Uterus (tissue), 4 donors: ENCODE data around the gene PCDHB6. TPM values are rescaled to one million over a fixed set of nuclear protein-coding genes. Genes with fewer than 3 reads are reported as not detected.
"Not testable (repeated sequence)": the region's sequence is repeated elsewhere in the genome, so short reads cannot be mapped to it uniquely, and the experiment has no call there.

Experiments used
- DNase-seq, 2 donors: peaks; one replicate each; pipeline ENCODE4 v3.0.0-alpha.2; 2019 to 2020
- H3K27ac ChIP-seq, 2 donors: fragments of 200-600 bp; sonication (generic); 1 replicate in 1 of 2; 2 replicates in 1 of 2; pipeline ENCODE4 v1.5.1; 2016 to 2018
- H3K27me3 ChIP-seq, 2 donors: fragments of 200-600 bp; sonication (generic); one replicate each; pipeline ENCODE4 v1.5.1; 2018 to 2019; ENCODE audit warnings: control low read depth in 1 of 2
- H3K36me3 ChIP-seq, 2 donors: fragments of 200-600 bp; sonication (generic); one replicate each; pipeline ENCODE4 v1.5.1; 2019; ENCODE audit warnings: control low read depth in 1 of 2
- H3K4me1 ChIP-seq, 2 donors: fragments of 200-600 bp; sonication (generic); one replicate each; pipeline ENCODE4 v1.5.1; 2018 to 2019; ENCODE audit warnings: control low read depth in 1 of 2
- H3K4me3 ChIP-seq, 2 donors: fragments of 200-600 bp; sonication (generic); 1 replicate in 1 of 2; 2 replicates in 1 of 2; pipeline ENCODE4 v1.5.1; 2018 to 2019; ENCODE audit warnings: mild to moderate bottlenecking in 1 of 2
- H3K9me3 ChIP-seq, 2 donors: fragments of 200-600 bp; sonication (generic); one replicate each; pipeline ENCODE4 v1.5.1; 2019; ENCODE audit warnings: control low read depth in 1 of 2
- CTCF ChIP-seq, 4 experiments: fragments of 200-600 bp in 2 of 4; fragments of 450-650 bp in 2 of 4; sonication (generic) in 2 of 4; IDR thresholded peaks; one replicate each; pipeline ENCODE4 v1.5.1; 2016 to 2019; ENCODE audit warnings: antibody characterized with exemption in 4 of 4, mild to moderate bottlenecking in 2 of 4, moderate library complexity in 1 of 4
- POLR2A ChIP-seq, 2 donors: fragments of 450-650 bp; IDR thresholded peaks; one replicate each; pipeline ENCODE4 v1.6.1; 2016; ENCODE audit warnings: antibody characterized with exemption in 2 of 2, mild to moderate bottlenecking in 1 of 2, moderate library complexity in 1 of 2
- intact Hi-C: fragments of 100-400 bp; cut with DNase I; formaldehyde crosslinking; loops from one replicate; pipeline ENCODE4 v1.15.1; 2023; ENCODE audit warnings: low total_unique reads
- total RNA-seq, 4 donors: library from RNA; depleted of rRNA in 3 of 4; stranded (reverse); fragments of >200 nt in 3 of 4; gene quantifications; one replicate each; pipeline versions ENCODE4 v1.1.0 to v1.2.4, GENCODE V29; 2014 to 2023
- donor health status: DM: yes; HTN: yes; CAD: no.

The PCDHB6 gene
- total RNA-seq, 4 donors from 2014 or later = 0.51 to 4.2 (median 1.7) TPM

- peaks cover 3 to 56% of the 10 kb centered on the region in 2 donors for H3K9me3 ChIP-seq
- DNase-seq, H3K4me1 ChIP-seq, H3K36me3 ChIP-seq, H3K27ac ChIP-seq, H3K4me3 ChIP-seq, H3K27me3 ChIP-seq, intact Hi-C loops: not testable (repeated sequence)
Measured at GRCh38 chr5:141179876-141180275, 30.0 kb downstream of the PCDHB6 start.

GRCh38 chr5:141180313-141180712, 30.5 kb downstream of the PCDHB6 start:
- Histone ChIP-seq H3K9me3 (peaks cover 2 to 56% of the 10 kb centered on the region in 2 donors), H3K27me3 (peaks cover 0 to 5% of the 10 kb centered on the region in 2 donors), H3K4me3 (no peak overlapping the region), H3K36me3 (no peaks in the 10 kb centered on the region), H3K27ac (no peak overlapping the region), H3K4me1 (no peaks in the 10 kb centered on the region)
- intact Hi-C loops = no loop called here
- no peak for DNase-seq
- TF ChIP-seq CTCF (IDR thresholded peaks at IDR 0.05) (no peak), POLR2A (IDR thresholded peaks at IDR 0.05) (no peak)

GRCh38 chr5:141182248-141182647, 32.4 kb downstream of the PCDHB6 start, which contains the start of gene PCDHB16:
PCDHB16 (plus strand) TSS chr5:141182387; CDS start chr5:141182560, 173 bp downstream.
- DNase-seq = peak; percentile 39 to 46
- peaks cover 0 to 55% of the 10 kb centered on the region in 2 donors for H3K9me3 ChIP-seq

GRCh38 chr5:141184117-141184855, 34.4 kb downstream of the PCDHB6 start:
- intact Hi-C loops, H3K27ac ChIP-seq, H3K4me3 ChIP-seq, H3K4me1 ChIP-seq, H3K27me3 ChIP-seq, DNase-seq, H3K36me3 ChIP-seq: not testable (repeated sequence)
- H3K9me3 ChIP-seq = peaks cover 0 to 54% of the 10 kb centered on the region in 2 donors

More at GRCh38 chr5:141182248-141182647, 32.4 kb downstream of the PCDHB6 start, which contains the start of gene PCDHB16:
- TF ChIP-seq POLR2A (IDR thresholded peaks at IDR 0.05) = no peak
- TF ChIP-seq CTCF (IDR thresholded peaks at IDR 0.05) = peak; percentile 17 to 40 (median 32)
- H3K36me3 ChIP-seq = no peaks in the 10 kb centered on the region
- peaks cover 0 to 3% of the 10 kb centered on the region in 2 donors for H3K27me3 ChIP-seq
- H3K4me3 ChIP-seq = peak within 1 kb of the TSS; percentile 1 to 37
- H3K27ac ChIP-seq = no peak within 1 kb of the TSS
- H3K4me1 ChIP-seq = no peaks in the 10 kb centered on the region
- intact Hi-C loops = no loop called here

GRCh38 chr5:141186897-141187512, 37.1 kb downstream of the PCDHB6 start, which contains the start of gene PCDHB9:
PCDHB9 (plus strand) TSS chr5:141187161; CDS start chr5:141187319, 158 bp downstream.
- Histone ChIP-seq H3K27ac (no peak within 1 kb of the TSS), H3K36me3 (no peaks in the 10 kb centered on the region), H3K27me3 (no peaks in the 10 kb centered on the region), H3K4me3 (no peak within 1 kb of the TSS), H3K9me3 (peaks cover 3 to 73% of the 10 kb centered on the region in 2 donors), H3K4me1 (no peaks in the 10 kb centered on the region)
- peak in 1 of 4 experiments; percentile 2 for TF ChIP-seq CTCF (IDR thresholded peaks at IDR 0.05)
- no peak for TF ChIP-seq POLR2A (IDR thresholded peaks at IDR 0.05)
- no peak for DNase-seq
- intact Hi-C loops = no loop called here

GRCh38 chr5:141188682-141189081, 38.8 kb downstream of the PCDHB6 start:
- H3K27me3 ChIP-seq, H3K4me3 ChIP-seq, intact Hi-C loops, H3K4me1 ChIP-seq, DNase-seq, H3K27ac ChIP-seq, H3K36me3 ChIP-seq: not testable (repeated sequence)
- H3K9me3 ChIP-seq = peaks cover 3 to 71% of the 10 kb centered on the region in 2 donors

GRCh38 chr5:141189131-141189530, 39.3 kb downstream of the PCDHB6 start:
- H3K27me3 ChIP-seq, H3K36me3 ChIP-seq: not testable (repeated sequence)

More at GRCh38 chr5:141189131-141189530, 39.3 kb downstream of the PCDHB6 start:
- DNase-seq, H3K4me3 ChIP-seq, H3K27ac ChIP-seq, H3K4me1 ChIP-seq, intact Hi-C loops: not testable (repeated sequence)
- peaks cover 3 to 70% of the 10 kb centered on the region in 2 donors for H3K9me3 ChIP-seq
